Limb (tissue), 2 donors: ENCODE data around the gene TTLL4.
"Not testable (repeated sequence)": the region's sequence is repeated elsewhere in the genome, so short reads cannot be mapped to it uniquely, and the experiment has no call there.

ENCODE experiments used
- DNase-seq, 2 donors: peaks; one replicate each; pipeline ENCODE4 v3.0.0-alpha.2; 2016; ENCODE audit errors: extremely low spot score in 2 of 2

TTLL4 gene

DNA sequence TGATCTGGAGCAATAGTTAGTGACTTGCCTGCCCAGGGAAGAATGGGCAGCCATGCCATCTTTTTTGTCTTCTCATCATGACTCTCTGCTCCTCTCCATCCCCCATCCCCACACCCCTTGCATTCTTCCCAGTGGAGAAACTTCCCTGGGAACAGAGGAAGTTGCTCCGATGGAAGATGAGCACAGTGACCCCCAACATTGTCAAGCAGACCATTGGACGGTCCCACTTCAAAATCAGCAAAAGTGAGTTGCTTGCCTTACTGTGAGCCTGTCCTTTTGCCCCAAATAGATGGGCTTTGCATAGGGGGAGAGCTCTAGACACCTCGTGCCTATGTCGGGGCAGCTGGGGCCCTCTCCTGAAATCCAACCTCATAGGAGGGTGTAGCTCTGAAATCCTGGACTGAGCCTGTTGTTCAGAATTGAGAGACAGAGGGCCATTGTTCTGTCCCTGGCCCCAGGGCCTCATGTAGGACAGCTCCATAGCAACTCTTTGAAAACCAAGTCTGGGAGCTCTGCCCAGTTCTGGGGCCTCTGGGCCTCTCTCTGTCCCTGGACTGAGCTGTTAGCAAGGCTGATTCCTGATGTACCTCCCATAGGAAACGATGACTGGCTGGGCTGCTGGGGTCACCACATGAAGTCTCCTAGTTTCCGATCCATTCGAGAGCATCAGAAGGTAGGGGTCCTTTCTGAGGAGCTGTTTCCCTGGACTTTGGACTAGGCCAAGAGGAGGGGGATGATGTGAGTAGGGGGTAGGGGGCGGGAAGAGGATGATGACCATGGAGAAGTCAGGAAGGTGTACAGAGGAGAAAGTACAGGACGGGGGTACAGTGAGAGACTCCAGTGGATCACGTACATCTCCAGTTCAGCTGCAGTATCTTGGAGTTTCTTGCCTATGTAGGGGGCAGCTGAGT, 35.2 kb downstream of the TTLL4 start:
- peak; percentile 25 to 59 for DNase-seq

DNA sequence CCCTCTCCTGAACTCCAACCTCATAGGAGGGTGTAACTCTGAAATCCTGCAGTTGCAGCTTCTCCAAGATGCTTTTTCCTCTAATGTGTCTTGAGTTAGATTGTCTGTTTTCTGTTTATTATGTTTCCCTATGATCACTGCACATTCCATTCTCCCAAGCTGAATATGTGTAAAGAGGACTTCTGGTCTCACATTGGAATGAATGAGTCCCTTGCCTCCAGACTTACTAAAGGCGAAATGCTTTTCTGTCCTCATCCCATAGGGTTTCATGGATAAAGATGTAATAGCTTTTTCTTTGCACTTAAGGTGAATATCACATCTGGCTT, 35.8 kb downstream of the TTLL4 start:
- DNase-seq: no peak

DNA sequence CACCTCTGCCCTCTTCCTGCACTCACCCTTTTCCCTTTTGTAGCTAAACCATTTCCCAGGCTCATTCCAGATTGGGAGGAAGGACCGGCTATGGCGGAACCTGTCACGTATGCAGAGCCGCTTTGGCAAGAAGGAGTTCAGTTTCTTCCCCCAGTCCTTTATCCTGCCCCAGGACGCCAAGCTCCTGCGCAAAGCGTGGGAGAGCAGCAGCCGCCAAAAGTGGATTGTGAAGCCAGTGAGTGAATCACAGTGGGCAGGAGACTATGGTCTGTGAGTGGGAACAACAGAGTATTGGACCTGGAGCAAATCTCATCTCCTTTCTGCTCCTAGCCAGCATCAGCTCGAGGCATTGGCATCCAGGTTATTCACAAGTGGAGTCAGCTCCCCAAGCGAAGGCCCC, 36.3 kb downstream of the TTLL4 start:
- no peak for DNase-seq

DNA sequence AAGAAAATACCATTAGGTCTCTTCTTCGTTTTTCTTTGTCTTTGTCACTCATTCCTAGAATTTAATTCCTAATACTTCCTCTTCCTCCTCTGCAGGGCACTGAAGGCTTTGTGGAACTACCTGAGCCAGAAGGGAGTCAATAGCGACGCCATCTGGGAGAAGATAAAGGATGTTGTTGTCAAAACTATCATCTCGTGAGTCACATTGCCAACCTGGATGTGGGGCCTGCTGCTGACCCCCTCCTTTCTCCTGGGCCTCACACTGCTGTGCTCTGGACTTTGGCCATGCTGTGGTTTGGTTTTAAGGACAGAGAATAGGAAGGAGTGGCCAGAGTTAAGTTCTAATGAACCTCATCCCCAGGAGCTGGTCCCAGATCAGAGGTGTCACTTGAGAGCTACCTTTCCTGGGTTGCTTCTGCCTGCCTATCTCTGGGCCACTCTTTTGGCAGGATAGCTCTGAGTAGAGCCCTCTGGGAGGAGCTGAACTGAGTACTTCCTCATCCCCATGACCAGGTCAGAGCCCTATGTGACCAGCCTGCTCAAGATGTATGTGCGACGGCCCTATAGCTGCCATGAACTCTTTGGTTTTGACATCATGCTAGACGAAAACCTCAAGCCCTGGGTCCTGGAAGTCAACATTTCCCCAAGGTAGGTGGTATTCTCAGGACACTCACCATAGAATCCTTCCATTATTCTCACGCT, 38.3 kb downstream of the TTLL4 start:
- DNase-seq: no peak

- no peak for DNase-seq
Measured at GRCh38 chr2:218754201-218754600, 43.6 kb downstream of the TTLL4 start.

- DNase-seq: no peak
Measured at GRCh38 chr2:218754781-218755180, 44.1 kb downstream of the TTLL4 start.

GRCh38 chr2:218755198-218755566, 44.5 kb downstream of the TTLL4 start:
- no peak for DNase-seq

- DNase-seq: no peak
Measured at GRCh38 chr2:218755567-218756404, 45.2 kb downstream of the TTLL4 start.

DNA sequence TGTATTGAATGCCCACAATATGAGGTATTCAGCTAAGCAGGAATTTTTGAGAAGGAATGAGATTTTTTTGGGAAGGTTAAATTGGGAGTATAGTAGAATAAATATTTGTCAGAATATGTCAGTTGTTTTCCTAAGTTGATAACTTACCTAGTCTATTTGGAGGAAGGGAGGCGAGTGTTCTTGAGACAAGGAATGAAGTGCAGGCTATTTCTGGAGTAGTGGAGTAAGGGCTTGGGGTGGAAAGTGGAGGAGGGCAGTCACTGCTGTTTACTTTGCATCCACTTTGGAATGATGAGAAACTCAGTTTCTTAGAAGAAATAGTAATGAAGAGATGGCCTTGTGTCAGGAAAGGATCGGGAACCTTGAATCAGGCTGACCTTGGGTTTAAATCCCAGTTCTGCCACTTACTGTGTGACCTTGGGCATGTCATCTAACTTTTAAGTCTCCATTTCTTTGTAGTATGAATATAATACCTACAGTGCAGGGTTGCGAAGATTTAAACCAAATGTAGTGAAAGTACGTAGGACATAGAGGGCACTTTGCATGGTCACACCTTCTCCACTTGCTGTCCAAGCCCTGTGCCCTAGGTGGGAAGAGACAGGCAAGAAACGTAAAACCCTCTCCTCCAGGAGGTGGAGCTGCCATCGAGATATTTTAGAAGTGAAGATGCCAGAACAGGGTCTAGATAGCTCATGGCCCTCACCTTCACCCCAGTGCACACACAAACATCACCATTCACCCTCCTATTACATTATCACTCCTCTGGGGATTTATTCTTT, 46.2 kb downstream of the TTLL4 start:
- no peak for DNase-seq

- no peak for DNase-seq
Measured at GRCh38 chr2:218761795-218762194, 51.2 kb downstream of the TTLL4 start.

DNA sequence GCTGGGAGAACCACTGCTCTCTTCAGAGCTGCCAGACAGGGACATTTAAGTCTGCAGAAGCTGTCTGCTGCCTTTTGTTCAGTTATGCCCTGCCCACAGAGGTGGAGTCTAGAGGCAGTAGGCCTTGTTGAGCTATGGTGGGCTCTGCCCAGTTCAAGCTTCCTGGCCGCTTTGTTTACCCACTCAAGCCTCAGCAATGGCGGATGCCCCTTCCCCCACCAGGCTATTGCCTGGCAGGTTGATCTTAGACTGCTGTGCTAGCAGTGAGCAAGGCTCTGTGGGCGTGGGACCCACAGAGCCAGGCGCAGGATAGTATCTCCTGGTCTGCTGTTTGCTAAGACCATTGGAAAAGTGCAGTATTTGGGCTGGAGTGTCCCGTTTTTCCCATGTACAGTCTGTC, 62.1 kb downstream of the TTLL4 start:
- DNase-seq: not testable (repeated sequence)

- DNase-seq: no peak
Measured at GRCh38 chr2:218773881-218774280, 63.2 kb downstream of the TTLL4 start.

GRCh38 chr2:218776488-218776887, 65.9 kb downstream of the TTLL4 start:
- DNase-seq: no peak

- no peak for DNase-seq
Measured at GRCh38 chr2:218777276-218777990, 66.8 kb downstream of the TTLL4 start.

GRCh38 chr2:218780046-218780445, 69.4 kb downstream of the TTLL4 start:
- no peak for DNase-seq

DNA sequence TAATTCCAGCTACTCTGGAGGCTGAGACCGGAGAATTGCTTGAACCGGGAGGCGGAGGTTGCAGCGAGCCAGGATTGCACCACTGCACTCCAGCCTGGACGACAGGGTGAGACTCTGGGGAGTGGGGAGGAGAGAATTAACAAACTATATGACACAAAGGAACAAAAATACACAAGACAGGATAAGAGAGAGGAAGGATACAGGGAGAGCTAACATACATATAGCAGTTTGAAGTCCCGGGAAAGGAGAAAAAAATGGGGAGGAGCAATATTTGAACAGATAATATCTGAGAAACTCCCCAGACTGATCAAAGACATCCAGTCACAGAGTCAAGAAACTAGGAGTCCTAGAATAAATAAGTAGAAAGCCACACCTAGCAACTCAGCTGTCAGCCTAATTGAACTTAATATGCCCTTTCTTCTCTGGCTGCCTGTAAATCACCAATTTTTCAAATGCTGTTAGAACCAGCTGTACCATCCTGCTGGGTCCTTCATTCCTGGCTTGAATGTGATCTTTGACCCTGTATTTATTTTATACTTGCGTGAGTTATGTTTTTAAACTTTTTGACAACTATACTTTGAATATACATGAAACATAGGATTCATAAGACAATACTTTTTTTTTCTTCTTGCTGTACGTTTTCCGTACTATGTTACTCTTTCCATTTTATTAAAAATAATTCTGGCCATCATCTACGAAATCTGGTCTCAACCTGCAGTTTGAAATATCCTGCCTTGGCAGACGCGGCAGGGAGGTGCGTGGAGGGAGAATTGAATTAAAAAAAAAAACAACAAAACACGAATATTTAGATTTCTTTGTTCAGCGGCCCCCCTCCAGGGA, 70.4 kb downstream of the TTLL4 start:
- peak in 1 of 2 donors; percentile 24 for DNase-seq

GRCh38 chr2:218781691-218782527, 71.3 kb downstream of the TTLL4 start, which contains the start of gene CYP27A1:
Gene CYP27A1 (plus strand): TSS chr2:218782147. CDS start chr2:218782183, 36 bp downstream.
- peak; percentile 2 to 68 for DNase-seq

DNA sequence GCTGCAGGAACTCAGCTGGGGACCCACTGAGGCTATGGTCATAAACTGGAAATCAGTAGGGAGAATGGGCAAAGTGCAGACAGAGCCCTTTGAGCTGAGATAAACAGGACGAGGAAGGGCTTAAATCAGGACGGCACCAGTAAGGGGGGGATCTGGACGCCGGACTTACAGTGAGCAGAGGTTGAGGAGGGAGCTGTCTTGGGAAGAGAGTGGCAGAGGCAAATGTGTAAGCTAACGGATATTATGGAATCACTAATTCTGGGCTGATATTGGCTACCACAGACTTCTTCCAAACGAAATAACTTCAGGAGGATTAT, 71.9 kb downstream of the TTLL4 start:
- DNase-seq: no peak

- no peak for DNase-seq
Measured at GRCh38 chr2:218783688-218784087, 73.1 kb downstream of the TTLL4 start.
